ENCODE results near the gene LMBRD2.

DNA sequence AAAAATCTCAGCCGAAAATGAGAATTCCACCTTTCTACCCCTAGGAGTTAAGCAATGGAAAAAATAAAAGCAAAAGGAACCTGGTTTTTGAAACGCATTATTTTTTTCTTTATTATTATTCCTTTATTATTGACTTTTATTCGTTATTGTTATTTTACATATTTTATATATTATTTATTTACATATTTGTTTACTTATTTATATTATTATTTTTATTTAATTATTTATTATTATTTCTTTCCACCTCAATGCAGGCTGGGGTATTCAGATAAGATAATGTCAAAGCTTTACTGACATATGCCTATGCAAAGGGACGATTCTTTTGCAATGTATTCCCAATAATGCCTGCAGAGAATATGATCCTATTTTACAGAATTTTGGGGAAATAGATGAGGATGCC, 101.7 kb downstream of the LMBRD2 start:
- TF ChIP-seq, protein P1, sequence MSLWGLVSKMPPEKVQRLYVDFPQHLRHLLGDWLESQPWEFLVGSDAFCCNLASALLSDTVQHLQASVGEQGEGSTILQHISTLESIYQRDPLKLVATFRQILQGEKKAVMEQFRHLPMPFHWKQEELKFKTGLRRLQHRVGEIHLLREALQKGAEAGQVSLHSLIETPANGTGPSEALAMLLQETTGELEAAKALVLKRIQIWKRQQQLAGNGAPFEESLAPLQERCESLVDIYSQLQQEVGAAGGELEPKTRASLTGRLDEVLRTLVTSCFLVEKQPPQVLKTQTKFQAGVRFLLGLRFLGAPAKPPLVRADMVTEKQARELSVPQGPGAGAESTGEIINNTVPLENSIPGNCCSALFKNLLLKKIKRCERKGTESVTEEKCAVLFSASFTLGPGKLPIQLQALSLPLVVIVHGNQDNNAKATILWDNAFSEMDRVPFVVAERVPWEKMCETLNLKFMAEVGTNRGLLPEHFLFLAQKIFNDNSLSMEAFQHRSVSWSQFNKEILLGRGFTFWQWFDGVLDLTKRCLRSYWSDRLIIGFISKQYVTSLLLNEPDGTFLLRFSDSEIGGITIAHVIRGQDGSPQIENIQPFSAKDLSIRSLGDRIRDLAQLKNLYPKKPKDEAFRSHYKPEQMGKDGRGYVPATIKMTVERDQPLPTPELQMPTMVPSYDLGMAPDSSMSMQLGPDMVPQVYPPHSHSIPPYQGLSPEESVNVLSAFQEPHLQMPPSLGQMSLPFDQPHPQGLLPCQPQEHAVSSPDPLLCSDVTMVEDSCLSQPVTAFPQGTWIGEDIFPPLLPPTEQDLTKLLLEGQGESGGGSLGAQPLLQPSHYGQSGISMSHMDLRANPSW (CRISPR knock-in tag; conservative IDR thresholded peaks at IDR 0.05; ENCODE audit: low read depth), result no peak
- TF ChIP-seq, protein P2, sequence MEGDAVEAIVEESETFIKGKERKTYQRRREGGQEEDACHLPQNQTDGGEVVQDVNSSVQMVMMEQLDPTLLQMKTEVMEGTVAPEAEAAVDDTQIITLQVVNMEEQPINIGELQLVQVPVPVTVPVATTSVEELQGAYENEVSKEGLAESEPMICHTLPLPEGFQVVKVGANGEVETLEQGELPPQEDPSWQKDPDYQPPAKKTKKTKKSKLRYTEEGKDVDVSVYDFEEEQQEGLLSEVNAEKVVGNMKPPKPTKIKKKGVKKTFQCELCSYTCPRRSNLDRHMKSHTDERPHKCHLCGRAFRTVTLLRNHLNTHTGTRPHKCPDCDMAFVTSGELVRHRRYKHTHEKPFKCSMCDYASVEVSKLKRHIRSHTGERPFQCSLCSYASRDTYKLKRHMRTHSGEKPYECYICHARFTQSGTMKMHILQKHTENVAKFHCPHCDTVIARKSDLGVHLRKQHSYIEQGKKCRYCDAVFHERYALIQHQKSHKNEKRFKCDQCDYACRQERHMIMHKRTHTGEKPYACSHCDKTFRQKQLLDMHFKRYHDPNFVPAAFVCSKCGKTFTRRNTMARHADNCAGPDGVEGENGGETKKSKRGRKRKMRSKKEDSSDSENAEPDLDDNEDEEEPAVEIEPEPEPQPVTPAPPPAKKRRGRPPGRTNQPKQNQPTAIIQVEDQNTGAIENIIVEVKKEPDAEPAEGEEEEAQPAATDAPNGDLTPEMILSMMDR (IDR thresholded peaks at IDR 0.05), result no peak
- no peak for TF ChIP-seq CREB1 (CRISPR knock-in tag; IDR thresholded peaks at IDR 0.05)
- no peak for TF ChIP-seq FOXK1 (CRISPR knock-in tag; IDR thresholded peaks at IDR 0.05)
- TF ChIP-seq, protein P3, sequence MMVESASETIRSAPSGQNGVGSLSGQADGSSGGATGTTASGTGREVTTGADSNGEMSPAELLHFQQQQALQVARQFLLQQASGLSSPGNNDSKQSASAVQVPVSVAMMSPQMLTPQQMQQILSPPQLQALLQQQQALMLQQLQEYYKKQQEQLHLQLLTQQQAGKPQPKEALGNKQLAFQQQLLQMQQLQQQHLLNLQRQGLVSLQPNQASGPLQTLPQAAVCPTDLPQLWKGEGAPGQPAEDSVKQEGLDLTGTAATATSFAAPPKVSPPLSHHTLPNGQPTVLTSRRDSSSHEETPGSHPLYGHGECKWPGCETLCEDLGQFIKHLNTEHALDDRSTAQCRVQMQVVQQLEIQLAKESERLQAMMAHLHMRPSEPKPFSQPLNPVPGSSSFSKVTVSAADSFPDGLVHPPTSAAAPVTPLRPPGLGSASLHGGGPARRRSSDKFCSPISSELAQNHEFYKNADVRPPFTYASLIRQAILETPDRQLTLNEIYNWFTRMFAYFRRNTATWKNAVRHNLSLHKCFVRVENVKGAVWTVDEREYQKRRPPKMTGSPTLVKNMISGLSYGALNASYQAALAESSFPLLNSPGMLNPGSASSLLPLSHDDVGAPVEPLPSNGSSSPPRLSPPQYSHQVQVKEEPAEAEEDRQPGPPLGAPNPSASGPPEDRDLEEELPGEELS (CRISPR knock-in tag; IDR thresholded peaks at IDR 0.05), result no peak
- TF ChIP-seq, protein P4, sequence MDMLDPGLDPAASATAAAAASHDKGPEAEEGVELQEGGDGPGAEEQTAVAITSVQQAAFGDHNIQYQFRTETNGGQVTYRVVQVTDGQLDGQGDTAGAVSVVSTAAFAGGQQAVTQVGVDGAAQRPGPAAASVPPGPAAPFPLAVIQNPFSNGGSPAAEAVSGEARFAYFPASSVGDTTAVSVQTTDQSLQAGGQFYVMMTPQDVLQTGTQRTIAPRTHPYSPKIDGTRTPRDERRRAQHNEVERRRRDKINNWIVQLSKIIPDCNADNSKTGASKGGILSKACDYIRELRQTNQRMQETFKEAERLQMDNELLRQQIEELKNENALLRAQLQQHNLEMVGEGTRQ (CRISPR knock-in tag; IDR thresholded peaks at IDR 0.05), result no peak
- TF ChIP-seq ZNF317 (CRISPR knock-in tag; IDR thresholded peaks at IDR 0.05; ENCODE audit: borderline replicate concordance, low read depth), result no peak
- TF ChIP-seq, protein P5, sequence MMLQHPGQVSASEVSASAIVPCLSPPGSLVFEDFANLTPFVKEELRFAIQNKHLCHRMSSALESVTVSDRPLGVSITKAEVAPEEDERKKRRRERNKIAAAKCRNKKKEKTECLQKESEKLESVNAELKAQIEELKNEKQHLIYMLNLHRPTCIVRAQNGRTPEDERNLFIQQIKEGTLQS (CRISPR knock-in tag; conservative IDR thresholded peaks at IDR 0.05), result no peak
- TF ChIP-seq MYBL2 (CRISPR knock-in tag; IDR thresholded peaks at IDR 0.05), result no peak
- no peak for TF ChIP-seq ESRRA (CRISPR knock-in tag; IDR thresholded peaks at IDR 0.05; ENCODE audit: borderline replicate concordance)
- no peak for TF ChIP-seq FOXJ3 (CRISPR knock-in tag; IDR thresholded peaks at IDR 0.05; ENCODE audit: borderline replicate concordance)
- no peak for TF ChIP-seq TEAD4 (CRISPR knock-in tag; IDR thresholded peaks at IDR 0.05)
- TF ChIP-seq, protein P6, sequence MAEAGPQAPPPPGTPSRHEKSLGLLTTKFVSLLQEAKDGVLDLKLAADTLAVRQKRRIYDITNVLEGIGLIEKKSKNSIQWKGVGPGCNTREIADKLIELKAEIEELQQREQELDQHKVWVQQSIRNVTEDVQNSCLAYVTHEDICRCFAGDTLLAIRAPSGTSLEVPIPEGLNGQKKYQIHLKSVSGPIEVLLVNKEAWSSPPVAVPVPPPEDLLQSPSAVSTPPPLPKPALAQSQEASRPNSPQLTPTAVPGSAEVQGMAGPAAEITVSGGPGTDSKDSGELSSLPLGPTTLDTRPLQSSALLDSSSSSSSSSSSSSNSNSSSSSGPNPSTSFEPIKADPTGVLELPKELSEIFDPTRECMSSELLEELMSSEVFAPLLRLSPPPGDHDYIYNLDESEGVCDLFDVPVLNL (CRISPR knock-in tag; IDR thresholded peaks at IDR 0.05; ENCODE audit: borderline replicate concordance, low read depth), result no peak

Measured in WTC11 (cell line).